Right lobe of liver (tissue), 6 donors: Measurements from ENCODE around the gene AHI1. TPM values are rescaled to one million over a fixed set of nuclear protein-coding genes. Genes with fewer than 3 reads are reported as not detected.

Experiments used
- ATAC-seq, 4 donors: fragments of 200-7000 bp; cut with Tn5 transposase; one replicate each; pipeline ENCODE4 v1.9.1; 2020; ENCODE audit warnings: mild to moderate bottlenecking in 4 of 4, moderate library complexity in 4 of 4
- DNase-seq, 3 donors: peaks; one replicate each; pipeline ENCODE4 v3.0.0-alpha.2; 2020
- H3K27ac ChIP-seq, 3 donors: fragments of 200-600 bp; one replicate each; pipeline ENCODE4 v1.8.0; 2022
- H3K27me3 ChIP-seq, 2 donors: fragments of 200-600 bp; one replicate each; pipeline ENCODE4 v1.8.0; 2022
- H3K36me3 ChIP-seq, 4 donors: fragments of 200-600 bp; sonication (generic) in 1 of 4; one replicate each; pipeline versions ENCODE4 v1.5.1 to v1.8.0; 2017 to 2022; ENCODE audit warnings: control low read depth in 1 of 4
- H3K4me1 ChIP-seq, 4 donors: fragments of 200-600 bp; sonication (generic) in 1 of 4; one replicate each; pipeline versions ENCODE4 v1.5.1 to v1.8.0; 2017 to 2022; ENCODE audit warnings: control low read depth in 1 of 4
- H3K4me3 ChIP-seq, 3 donors: fragments of 200-600 bp; one replicate each; pipeline ENCODE4 v1.8.0; 2022
- H3K9me3 ChIP-seq, 4 donors: fragments of 200-600 bp; sonication (generic) in 1 of 4; one replicate each; pipeline versions ENCODE4 v1.5.1 to v1.8.0; 2017 to 2022; ENCODE audit warnings: control low read depth in 1 of 4
- CTCF ChIP-seq, 4 donors: fragments of 200-600 bp in 3 of 4; fragments of 450-650 bp in 1 of 4; IDR thresholded peaks; one replicate each; pipeline versions ENCODE4 v1.5.1 to v1.8.0; 2016 to 2022; ENCODE audit warnings: antibody characterized with exemption in 4 of 4, mild to moderate bottlenecking in 2 of 4
- POLR2A ChIP-seq: fragments of 450-650 bp; IDR thresholded peaks from one replicate; pipeline ENCODE4 v1.6.1; 2017; ENCODE audit warnings: antibody characterized with exemption, mild to moderate bottlenecking
- WGBS: methylation state at CpG from one replicate; pipeline ENCODE4 v1.1.6; 2018; ENCODE audit warnings: low coverage, low lambda C conversion rate; ENCODE audit not compliant: insufficient coverage; ENCODE audit errors: missing lambda C conversion rate; 5-methylcytosine and 5-hydroxymethylcytosine counted together
- intact Hi-C, 2 donors: fragments of 100-400 bp; cut with DNase I; formaldehyde crosslinking; loops; one replicate each; pipeline versions ENCODE4 v1.11.2 to v1.14.1; 2022
- total RNA-seq, 6 experiments: library from RNA; depleted of rRNA in 2 of 6; stranded (reverse); fragments of >200 nt in 2 of 6; fragmentation: NEBNext Ultra II Directional in 3 of 6; extraction: Animal tissue kit (Norgen Biotek cat#: 25700) in 3 of 6; gene quantifications; one replicate each; pipeline versions ENCODE4 v1.1.0 to v1.2.4, GENCODE V29; 2016 to 2023
- donor health status: DM: no; HTN: yes; CAD: no.
- donor health status: DM: no; HTN: no; CAD: no.
- donor health status: DM: no; HTN: no; CAD: no.
- donor health status: DM: no; HTN: yes; CAD: no.
- donor health status: DM: no; HTN: yes; CAD: no.

AHI1 gene
- total RNA-seq, 6 experiments from 2014 or later = 4.7 to 9.2 (median 8.0) TPM

GRCh38 chr6:135320721-135321621, 176.6 kb downstream of the AHI1 start:
- intact Hi-C loops = no loop called here
- ATAC-seq (no peak), DNase-seq (no peak)
- H3K9me3 ChIP-seq = no peaks in the 10 kb centered on the region
- H3K4me3 ChIP-seq = no peak overlapping the region
- no peak overlapping the region for H3K27ac ChIP-seq
- TF ChIP-seq POLR2A (no peak), CTCF (IDR thresholded peaks at IDR 0.05) (no peak)
- H3K27me3 ChIP-seq = no peaks in the 10 kb centered on the region
- H3K4me1 ChIP-seq = no peaks in the 10 kb centered on the region
- H3K36me3 ChIP-seq = peaks cover 0 to 3% (median 0%) of the 10 kb centered on the region in 4 donors
- 83% methylated on average over 7 of the region's 8 CpGs for WGBS

GRCh38 chr6:135319819-135320218, 177.7 kb downstream of the AHI1 start:
- H3K4me3 ChIP-seq = no peak overlapping the region

GRCh38 chr6:135318738-135319469, 178.6 kb downstream of the AHI1 start:
- no peak for DNase-seq
- no peak for ATAC-seq
- intact Hi-C loops = no loop called here
- TF ChIP-seq CTCF (IDR thresholded peaks at IDR 0.05) = no peak
- TF ChIP-seq POLR2A = no peak
- WGBS = 93% methylated on average over 8 of the region's 8 CpGs
- H3K27ac ChIP-seq = no peak overlapping the region
- H3K27me3 ChIP-seq = no peaks in the 10 kb centered on the region
- H3K4me3 ChIP-seq = no peak overlapping the region
- no peaks in the 10 kb centered on the region for H3K4me1 ChIP-seq
- peaks cover 0 to 3% (median 0%) of the 10 kb centered on the region in 4 donors for H3K36me3 ChIP-seq
- H3K9me3 ChIP-seq = no peaks in the 10 kb centered on the region

More at GRCh38 chr6:135319819-135320218, 177.7 kb downstream of the AHI1 start:
- DNase-seq (no peak), ATAC-seq (no peak)
- 76% methylated on average over 2 of the region's 2 CpGs for WGBS
- Histone ChIP-seq H3K27me3 (no peaks in the 10 kb centered on the region), H3K27ac (no peak overlapping the region), H3K4me1 (no peaks in the 10 kb centered on the region), H3K9me3 (no peaks in the 10 kb centered on the region), H3K36me3 (peaks cover 0 to 3% (median 0%) of the 10 kb centered on the region in 4 donors)
- TF ChIP-seq POLR2A = no peak
- TF ChIP-seq CTCF (IDR thresholded peaks at IDR 0.05) = no peak
- intact Hi-C loops = no loop called here

- Histone ChIP-seq H3K4me1 (no peaks in the 10 kb centered on the region), H3K4me3 (no peak overlapping the region), H3K36me3 (peaks cover 0 to 3% (median 0%) of the 10 kb centered on the region in 4 donors), H3K27ac (no peak overlapping the region), H3K9me3 (no peaks in the 10 kb centered on the region), H3K27me3 (no peaks in the 10 kb centered on the region)
- ATAC-seq = no peak
- DNase-seq = no peak
- 83% methylated on average over 1 of the region's 1 CpG for WGBS
- intact Hi-C loops = no loop called here
- TF ChIP-seq CTCF (IDR thresholded peaks at IDR 0.05) (no peak), POLR2A (no peak)
These were observed 183.0 kb downstream of the AHI1 start for GRCh38 chr6:135314543-135314942.
